ENCODE results near the gene ROBO3.

ROBO3 gene, protein sequence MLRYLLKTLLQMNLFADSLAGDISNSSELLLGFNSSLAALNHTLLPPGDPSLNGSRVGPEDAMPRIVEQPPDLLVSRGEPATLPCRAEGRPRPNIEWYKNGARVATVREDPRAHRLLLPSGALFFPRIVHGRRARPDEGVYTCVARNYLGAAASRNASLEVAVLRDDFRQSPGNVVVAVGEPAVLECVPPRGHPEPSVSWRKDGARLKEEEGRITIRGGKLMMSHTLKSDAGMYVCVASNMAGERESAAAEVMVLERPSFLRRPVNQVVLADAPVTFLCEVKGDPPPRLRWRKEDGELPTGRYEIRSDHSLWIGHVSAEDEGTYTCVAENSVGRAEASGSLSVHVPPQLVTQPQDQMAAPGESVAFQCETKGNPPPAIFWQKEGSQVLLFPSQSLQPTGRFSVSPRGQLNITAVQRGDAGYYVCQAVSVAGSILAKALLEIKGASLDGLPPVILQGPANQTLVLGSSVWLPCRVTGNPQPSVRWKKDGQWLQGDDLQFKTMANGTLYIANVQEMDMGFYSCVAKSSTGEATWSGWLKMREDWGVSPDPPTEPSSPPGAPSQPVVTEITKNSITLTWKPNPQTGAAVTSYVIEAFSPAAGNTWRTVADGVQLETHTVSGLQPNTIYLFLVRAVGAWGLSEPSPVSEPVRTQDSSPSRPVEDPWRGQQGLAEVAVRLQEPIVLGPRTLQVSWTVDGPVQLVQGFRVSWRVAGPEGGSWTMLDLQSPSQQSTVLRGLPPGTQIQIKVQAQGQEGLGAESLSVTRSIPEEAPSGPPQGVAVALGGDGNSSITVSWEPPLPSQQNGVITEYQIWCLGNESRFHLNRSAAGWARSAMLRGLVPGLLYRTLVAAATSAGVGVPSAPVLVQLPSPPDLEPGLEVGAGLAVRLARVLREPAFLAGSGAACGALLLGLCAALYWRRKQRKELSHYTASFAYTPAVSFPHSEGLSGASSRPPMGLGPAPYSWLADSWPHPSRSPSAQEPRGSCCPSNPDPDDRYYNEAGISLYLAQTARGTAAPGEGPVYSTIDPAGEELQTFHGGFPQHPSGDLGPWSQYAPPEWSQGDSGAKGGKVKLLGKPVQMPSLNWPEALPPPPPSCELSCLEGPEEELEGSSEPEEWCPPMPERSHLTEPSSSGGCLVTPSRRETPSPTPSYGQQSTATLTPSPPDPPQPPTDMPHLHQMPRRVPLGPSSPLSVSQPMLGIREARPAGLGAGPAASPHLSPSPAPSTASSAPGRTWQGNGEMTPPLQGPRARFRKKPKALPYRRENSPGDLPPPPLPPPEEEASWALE (N-terminal part only)

GRCh38 chr11:124865181-124865901, at the start of gene ROBO3:
Gene ROBO3 (plus strand): TSS chr11:124865432. CDS start chr11:124865578, 146 bp downstream.
- DNase-seq = peak in 2 of 3 experiments; percentile 75 to 85

DNA sequence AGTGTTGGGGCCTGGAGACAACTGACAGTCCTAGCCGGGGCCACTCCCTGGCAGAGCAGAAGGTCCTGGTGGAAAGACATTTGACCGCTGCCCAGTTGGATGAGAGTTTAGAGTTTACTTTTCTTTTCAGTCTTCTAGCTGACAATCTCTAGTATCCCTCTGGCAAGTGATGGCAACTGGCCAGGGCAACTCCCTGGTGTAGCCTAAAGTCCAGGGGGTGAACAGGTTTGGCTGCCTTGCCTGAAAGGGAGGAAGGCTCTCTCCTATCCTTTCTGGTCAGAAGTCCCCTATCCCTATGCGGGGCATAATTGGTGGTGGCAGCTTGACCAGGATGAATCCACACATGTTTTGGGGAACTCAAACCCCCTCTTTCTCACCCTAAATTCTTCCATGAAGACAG, 48.2 kb upstream of the ROBO3 start:
- no peak for DNase-seq

DNA sequence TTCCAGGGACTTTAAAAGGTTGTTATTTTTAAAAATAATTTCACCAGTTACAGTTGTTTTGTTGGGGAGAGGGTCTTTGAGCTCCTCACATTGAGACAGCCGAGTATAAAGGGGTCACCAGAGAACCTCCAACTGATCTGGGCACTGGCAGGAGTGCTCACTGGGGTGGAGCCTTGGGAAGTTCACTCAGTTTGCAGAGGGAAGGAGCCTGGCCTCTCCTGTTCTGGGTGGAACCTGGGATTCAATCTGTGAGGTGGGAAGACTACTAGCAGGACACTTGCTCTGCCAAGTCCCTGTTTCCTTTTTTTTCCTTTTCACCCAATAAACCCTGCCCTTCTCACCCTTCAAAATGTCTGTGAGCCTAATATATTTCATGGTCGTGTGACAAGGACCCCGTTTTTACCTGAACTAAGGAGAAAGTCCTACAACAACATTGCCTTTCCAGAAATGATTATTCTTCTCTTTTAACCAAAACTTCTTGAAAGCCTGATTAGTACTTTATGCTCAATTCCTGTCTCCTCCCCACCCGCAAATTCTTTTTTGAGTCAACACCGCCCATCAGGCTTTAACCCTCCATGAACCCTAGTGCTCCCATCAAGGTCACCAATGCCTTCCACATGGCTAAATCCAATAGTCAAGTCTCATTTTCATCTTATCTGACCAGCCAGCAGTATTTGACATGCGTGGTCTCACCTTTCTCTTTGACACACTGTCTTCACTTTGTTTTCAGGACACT, 43.1 kb upstream of the ROBO3 start:
- DNase-seq = no peak

- peak in 1 of 3 experiments; percentile 11 for DNase-seq
Measured at GRCh38 chr11:124823512-124824376, 41.5 kb upstream of the ROBO3 start.

- no peak for DNase-seq
Measured at GRCh38 chr11:124825876-124826275, 39.4 kb upstream of the ROBO3 start.

GRCh38 chr11:124829986-124830385, 35.2 kb upstream of the ROBO3 start:
- no peak for DNase-seq

DNA sequence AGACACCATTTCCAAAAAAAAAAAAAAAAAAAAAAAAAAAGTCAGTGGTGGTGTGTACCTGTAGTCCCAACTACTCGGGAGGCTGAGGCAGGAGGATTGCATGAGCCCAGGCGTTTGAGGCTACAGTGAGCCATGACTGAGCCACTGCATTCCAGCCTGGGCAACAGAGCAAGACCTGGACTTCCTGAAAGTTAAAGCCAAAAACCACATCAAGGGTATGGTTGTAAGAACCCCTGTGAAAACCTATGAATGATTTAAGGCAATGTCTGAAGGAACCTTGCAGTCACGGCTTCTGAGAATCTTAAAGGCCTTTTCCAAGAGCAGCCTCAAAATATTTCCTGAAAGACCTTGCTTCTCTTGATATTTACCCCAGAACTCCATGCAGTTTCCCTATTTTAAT, 34.5 kb upstream of the ROBO3 start:
- no peak for DNase-seq

DNA sequence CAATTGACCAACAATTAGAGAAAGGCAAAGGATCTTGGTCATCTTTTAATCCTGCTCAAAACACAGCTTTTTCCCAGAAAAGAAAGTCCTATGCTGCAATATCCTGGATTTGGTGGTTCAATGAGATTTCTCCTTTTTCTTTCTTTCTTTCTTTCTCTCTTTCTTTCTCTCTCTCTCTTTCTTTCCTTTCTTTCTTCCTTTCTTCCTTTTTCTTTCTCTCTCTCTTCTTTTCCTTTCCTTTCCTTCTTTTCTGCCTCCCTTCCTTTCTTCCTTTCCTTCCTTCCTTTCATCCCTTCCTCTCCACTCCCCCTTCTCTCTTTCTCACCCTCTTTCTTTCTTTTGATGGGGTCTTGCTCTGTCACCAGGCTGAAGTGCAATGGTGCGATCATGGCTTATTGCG, 33.3 kb upstream of the ROBO3 start:
- no peak for DNase-seq

- no peak for DNase-seq
Measured at GRCh38 chr11:124832571-124832970, 32.7 kb upstream of the ROBO3 start.

- DNase-seq = no peak
Measured at GRCh38 chr11:124834526-124835180, 30.6 kb upstream of the ROBO3 start.

GRCh38 chr11:124835918-124836317, 29.3 kb upstream of the ROBO3 start:
- DNase-seq = no peak

GRCh38 chr11:124837491-124837856, 27.8 kb upstream of the ROBO3 start:
- peak; percentile 4 to 90 (median 74) for DNase-seq

DNA sequence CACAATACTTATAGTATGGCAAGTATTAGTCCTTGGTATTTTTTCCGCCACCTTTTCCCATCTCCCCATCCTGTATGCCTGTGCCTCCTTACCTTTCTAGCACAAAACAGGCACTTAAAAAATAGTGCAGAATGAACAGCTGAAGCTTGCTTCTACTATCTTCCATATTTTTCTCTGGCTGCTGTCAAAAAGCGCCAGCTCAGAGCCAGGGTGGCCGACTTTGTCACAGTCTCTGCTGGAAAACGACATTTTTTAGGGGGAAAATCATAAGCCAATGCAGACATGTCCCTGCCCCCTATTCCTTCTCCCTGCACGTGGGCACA, 26.5 kb upstream of the ROBO3 start:
- no peak for DNase-seq

GRCh38 chr11:124839128-124839971, 25.9 kb upstream of the ROBO3 start:
- DNase-seq = peak; percentile 4 to 89 (median 85)

DNA sequence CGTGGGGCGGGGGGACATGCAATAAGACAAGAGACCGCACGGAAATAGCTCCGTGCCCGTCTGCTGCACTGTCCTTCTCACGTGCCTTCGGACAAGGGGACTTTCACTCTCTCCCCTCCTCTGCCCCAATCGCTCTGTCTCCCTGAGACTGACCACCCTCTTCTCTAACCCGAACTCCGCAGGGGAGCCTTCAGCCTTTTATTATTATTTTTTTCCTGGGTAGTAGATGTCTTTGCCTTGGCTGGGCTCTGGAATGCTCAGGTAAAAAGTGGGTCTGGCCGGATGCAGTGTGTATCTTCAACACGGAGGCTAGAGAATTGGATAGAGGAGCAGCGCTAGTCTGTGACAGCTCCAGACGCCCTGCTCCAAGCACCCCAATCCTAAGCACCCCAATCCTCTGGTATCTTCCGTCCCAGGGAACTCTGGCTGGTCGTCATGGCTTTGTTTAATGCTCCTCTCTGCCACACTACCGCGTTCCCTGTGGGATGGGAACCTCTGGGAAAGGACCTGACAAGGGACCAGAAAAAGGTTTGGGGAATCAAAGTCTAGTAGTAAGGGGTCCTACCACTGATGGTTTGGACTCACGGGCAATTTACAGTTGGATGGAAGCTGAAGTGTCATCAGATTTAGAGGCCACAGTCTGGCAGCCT, 25.1 kb upstream of the ROBO3 start:
- peak in 1 of 3 experiments; percentile 44 for DNase-seq

- DNase-seq = no peak
Measured at GRCh38 chr11:124840666-124841065, 24.6 kb upstream of the ROBO3 start.

DNA sequence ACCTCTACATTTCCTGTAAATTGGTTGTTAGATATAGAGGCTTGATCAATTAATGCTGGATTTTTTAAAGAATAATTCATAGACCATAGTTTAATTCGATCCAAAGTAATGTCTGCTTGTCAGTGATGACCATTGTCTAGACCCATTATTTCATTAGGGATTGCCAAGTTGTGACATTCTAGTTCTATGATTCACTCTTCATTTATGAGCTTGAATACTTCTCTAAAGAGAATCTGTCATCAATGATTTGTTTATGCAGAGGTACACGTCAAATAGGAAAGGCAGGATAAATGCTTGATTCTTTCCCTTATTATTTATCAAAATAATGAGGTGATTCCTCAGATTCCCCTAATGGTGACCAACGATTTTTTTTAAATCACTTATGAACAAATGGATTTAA, 24.0 kb upstream of the ROBO3 start:
- DNase-seq = no peak

DNA sequence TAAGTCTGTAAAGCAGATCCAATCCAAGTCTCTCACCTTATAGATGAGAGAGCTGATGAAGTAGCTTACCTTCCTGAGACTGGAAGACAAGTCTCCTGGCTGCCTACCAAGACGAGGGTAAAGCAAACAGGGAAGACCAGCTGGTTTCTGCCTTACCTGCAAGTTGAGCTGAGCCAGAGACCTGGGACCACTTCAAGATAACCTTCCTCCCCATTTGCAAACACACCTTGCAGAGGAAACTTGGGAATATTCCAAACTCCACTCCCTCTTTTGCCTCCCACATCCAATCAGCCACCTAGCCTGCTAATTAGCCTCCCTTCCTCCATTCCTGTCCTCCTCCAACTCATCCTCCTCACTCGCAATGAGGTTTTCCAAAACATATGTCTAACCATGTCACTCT, 23.4 kb upstream of the ROBO3 start:
- no peak for DNase-seq

GRCh38 chr11:124842305-124842704, 22.9 kb upstream of the ROBO3 start:
- peak in 1 of 3 experiments; percentile 58 for DNase-seq
